Vagina (tissue), 2 donors: ENCODE data around the gene PDE11A. TPM values are rescaled to one million over a fixed set of nuclear protein-coding genes. Genes with fewer than 3 reads are reported as not detected.
"Not testable (repeated sequence)": the region's sequence is repeated elsewhere in the genome, so short reads cannot be mapped to it uniquely, and the experiment has no call there.

Source experiments
- DNase-seq, 2 donors: peaks; one replicate each; pipeline ENCODE4 v3.0.0-alpha.2; 2017; ENCODE audit errors: extremely low spot score in 2 of 2
- H3K27ac ChIP-seq: fragments of 200-600 bp; sonication (generic); one replicate; pipeline ENCODE4 v1.5.1; 2019
- H3K27me3 ChIP-seq: fragments of 200-600 bp; sonication (generic); one replicate; pipeline ENCODE4 v1.5.1; 2019
- H3K36me3 ChIP-seq, 2 donors: fragments of 200-600 bp; sonication (generic); one replicate each; pipeline ENCODE4 v1.5.1; 2017 to 2019
- H3K4me1 ChIP-seq: fragments of 200-600 bp; sonication (generic); one replicate; pipeline ENCODE4 v1.5.1; 2019
- H3K4me3 ChIP-seq, 2 donors: fragments of 200-600 bp; sonication (generic); 1 replicate in 1 of 2; 2 replicates in 1 of 2; pipeline ENCODE4 v1.5.1; 2016 to 2019
- H3K9me3 ChIP-seq: fragments of 200-600 bp; sonication (generic); one replicate; pipeline ENCODE4 v1.5.1; 2019
- POLR2A ChIP-seq, 2 donors: fragments of 450-650 bp; IDR thresholded peaks; one replicate each; pipeline ENCODE4 v1.6.1; 2017; ENCODE audit warnings: antibody characterized with exemption in 2 of 2, mild to moderate bottlenecking in 2 of 2, moderate library complexity in 2 of 2
- POLR2AphosphoS5 ChIP-seq, 2 donors: sonication (generic); formaldehyde crosslinking; IDR thresholded peaks; one replicate each; pipeline ENCODE4 v1.9.0; 2017; ENCODE audit warnings: antibody characterized with exemption in 2 of 2, mild to moderate bottlenecking in 2 of 2, low read depth in 1 of 2; ENCODE audit not compliant: insufficient read depth in 1 of 2
- intact Hi-C: fragments of 100-400 bp; cut with DNase I; formaldehyde crosslinking; loops from one replicate; pipeline ENCODE4 v1.15.1; 2023
- total RNA-seq: library from RNA; depleted of rRNA; stranded (reverse); fragments of >200 nt; gene quantifications from one replicate; pipeline ENCODE4 v1.2.3, GENCODE V29; 2016
- TF ChIP-seq, protein P1 (sequence below), 3 experiments: fragments of 450-650 bp in 2 of 3; fragments of 200-600 bp in 1 of 3; sonication (generic) in 1 of 3; IDR thresholded peaks; one replicate each; pipeline ENCODE4 v1.5.1; 2017 to 2019; ENCODE audit warnings: antibody characterized with exemption in 3 of 3, mild to moderate bottlenecking in 2 of 3, moderate library complexity in 2 of 3

The PDE11A gene
- total RNA-seq, 1 donor from 2014 or later, result 0.25 TPM

DNA sequence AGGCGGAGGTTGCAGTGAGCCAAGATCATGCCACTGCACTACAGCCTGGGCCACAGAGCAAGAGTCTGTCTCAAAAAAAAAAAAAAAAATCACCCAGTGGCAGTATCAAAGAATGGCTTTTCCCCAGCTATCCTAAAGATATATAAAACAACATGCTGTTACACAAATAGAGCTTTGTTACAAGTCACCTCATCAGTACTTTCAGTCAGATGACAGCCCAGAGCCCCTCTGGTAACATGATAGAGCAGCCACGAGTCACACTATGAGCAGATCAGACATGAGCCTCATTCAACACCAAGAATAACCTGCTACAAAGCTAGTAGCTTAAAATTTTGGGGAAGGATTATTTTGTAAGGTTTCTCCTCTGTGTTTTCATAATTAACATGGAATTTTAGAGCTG lies 25.2 kb downstream of the PDE11A start:
- Histone ChIP-seq H3K9me3 (no peaks in the 10 kb centered on the region), H3K4me1 (no peaks in the 10 kb centered on the region), H3K27me3 (no peaks in the 10 kb centered on the region), H3K27ac (no peak overlapping the region), H3K4me3 (no peak overlapping the region), H3K36me3 (no peaks in the 10 kb centered on the region)
- no peak for DNase-seq
- TF ChIP-seq POLR2A (IDR thresholded peaks at IDR 0.05) (no peak), POLR2AphosphoS5 (IDR thresholded peaks at IDR 0.05; ENCODE audit: insufficient read depth in 1 of 2, low read depth in 1 of 2) (no peak)
- TF ChIP-seq, protein P1, sequence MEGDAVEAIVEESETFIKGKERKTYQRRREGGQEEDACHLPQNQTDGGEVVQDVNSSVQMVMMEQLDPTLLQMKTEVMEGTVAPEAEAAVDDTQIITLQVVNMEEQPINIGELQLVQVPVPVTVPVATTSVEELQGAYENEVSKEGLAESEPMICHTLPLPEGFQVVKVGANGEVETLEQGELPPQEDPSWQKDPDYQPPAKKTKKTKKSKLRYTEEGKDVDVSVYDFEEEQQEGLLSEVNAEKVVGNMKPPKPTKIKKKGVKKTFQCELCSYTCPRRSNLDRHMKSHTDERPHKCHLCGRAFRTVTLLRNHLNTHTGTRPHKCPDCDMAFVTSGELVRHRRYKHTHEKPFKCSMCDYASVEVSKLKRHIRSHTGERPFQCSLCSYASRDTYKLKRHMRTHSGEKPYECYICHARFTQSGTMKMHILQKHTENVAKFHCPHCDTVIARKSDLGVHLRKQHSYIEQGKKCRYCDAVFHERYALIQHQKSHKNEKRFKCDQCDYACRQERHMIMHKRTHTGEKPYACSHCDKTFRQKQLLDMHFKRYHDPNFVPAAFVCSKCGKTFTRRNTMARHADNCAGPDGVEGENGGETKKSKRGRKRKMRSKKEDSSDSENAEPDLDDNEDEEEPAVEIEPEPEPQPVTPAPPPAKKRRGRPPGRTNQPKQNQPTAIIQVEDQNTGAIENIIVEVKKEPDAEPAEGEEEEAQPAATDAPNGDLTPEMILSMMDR (IDR thresholded peaks at IDR 0.05), result no peak
- intact Hi-C loops, result no loop called here

DNA sequence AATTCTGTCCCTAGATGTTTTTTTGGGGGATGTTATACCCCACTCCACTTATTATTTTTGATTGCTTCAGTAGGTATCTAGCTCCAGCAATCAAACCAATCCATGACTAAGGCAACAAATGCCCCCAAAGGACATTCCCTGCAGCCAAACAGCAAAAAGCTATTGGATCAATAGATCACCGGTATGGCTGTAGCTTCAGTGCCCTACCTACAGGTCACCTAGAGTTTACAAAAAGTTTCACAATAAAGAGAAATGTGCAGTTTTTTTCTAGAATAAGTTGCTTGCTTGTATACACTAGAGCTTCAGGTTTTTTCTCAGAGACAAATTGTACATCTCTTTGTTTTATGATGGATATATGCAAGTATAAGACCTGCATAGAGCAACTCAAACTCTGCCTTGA lies 27.7 kb downstream of the PDE11A start:
- no peak for DNase-seq
- H3K27me3 ChIP-seq, result no peaks in the 10 kb centered on the region
- no peaks in the 10 kb centered on the region for H3K36me3 ChIP-seq
- intact Hi-C loops, result no loop called here
- H3K9me3 ChIP-seq, result no peaks in the 10 kb centered on the region
- no peak overlapping the region for H3K27ac ChIP-seq
- no peak overlapping the region for H3K4me3 ChIP-seq
- no peaks in the 10 kb centered on the region for H3K4me1 ChIP-seq
- TF ChIP-seq POLR2A (IDR thresholded peaks at IDR 0.05), result no peak
- no peak for TF ChIP-seq POLR2AphosphoS5 (IDR thresholded peaks at IDR 0.05; ENCODE audit: insufficient read depth in 1 of 2, low read depth in 1 of 2)
- TF ChIP-seq, protein P1 (IDR thresholded peaks at IDR 0.05), result no peak

DNA sequence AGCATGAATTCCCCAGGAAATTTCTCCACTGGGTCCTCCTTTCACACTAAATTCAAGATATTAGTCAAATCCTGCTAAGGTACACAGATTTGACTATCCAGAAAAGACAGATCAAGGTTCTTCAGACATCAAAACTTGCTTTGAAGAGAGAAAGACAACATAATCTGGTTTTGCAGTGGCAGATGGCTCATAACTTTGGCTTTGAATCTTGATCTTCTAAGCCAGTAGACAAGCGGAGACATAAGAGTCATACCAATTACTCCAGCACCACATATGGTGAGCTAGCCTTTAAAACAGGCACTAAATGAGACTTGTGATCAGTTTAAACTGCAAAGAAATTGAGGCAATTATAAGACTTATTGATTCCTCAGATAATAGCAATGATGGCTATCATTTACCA lies 29.3 kb downstream of the PDE11A start:
- no peaks in the 10 kb centered on the region for H3K9me3 ChIP-seq
- H3K36me3 ChIP-seq, result no peaks in the 10 kb centered on the region
- intact Hi-C loops, result no loop called here
- no peaks in the 10 kb centered on the region for H3K27me3 ChIP-seq
- no peak overlapping the region for H3K4me3 ChIP-seq
- H3K27ac ChIP-seq, result no peak overlapping the region
- no peak for DNase-seq
- no peak for TF ChIP-seq POLR2A (IDR thresholded peaks at IDR 0.05)
- H3K4me1 ChIP-seq, result no peaks in the 10 kb centered on the region

DNA sequence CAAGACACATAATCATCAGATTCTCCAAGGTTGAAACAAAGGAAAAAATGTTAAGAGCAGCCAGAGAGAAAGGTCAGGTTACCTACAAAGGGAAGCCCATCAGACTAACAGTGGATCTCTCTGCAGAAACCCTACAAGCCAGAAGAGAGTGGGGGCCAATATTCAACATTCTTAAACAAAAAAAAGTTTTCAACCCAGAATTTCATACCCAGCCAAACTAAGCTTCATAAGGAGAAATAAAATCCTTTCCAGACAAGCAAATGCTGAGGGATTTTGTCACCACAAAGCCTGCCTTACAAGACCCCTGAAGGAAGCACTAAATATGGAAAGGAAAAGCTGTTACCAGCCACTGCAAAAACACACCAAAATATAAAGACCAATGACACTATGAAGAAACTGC lies 39.0 kb downstream of the PDE11A start:
- H3K4me3 ChIP-seq, DNase-seq, H3K27me3 ChIP-seq, intact Hi-C loops, H3K36me3 ChIP-seq, H3K4me1 ChIP-seq, H3K27ac ChIP-seq, H3K9me3 ChIP-seq: not testable (repeated sequence)

DNA sequence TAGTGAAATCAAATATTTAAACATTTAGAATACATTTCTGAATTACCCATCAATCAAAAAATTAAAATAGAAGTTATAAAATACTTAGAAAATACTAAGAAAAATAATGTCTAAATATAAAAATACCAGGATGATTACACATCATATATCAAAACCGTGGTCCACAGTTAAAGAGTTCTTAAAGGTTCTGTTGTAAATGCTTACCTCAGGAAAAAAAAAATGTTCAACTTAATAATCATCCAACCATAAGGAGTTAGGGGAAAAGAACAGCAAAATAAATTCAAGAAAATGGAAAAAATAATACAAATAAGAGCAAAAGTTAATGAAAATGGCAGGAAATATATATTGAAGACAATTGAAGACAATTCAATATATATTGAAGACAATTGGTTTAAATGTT lies 43.2 kb downstream of the PDE11A start:
- no peaks in the 10 kb centered on the region for H3K27me3 ChIP-seq
- intact Hi-C loops, result no loop called here
- no peak for DNase-seq
- no peaks in the 10 kb centered on the region for H3K9me3 ChIP-seq
- H3K36me3 ChIP-seq, result no peaks in the 10 kb centered on the region
- H3K27ac ChIP-seq, result no peak overlapping the region
- H3K4me3 ChIP-seq, result no peak overlapping the region
- no peaks in the 10 kb centered on the region for H3K4me1 ChIP-seq
- TF ChIP-seq, protein P1 (IDR thresholded peaks at IDR 0.05), result no peak
- TF ChIP-seq POLR2A (IDR thresholded peaks at IDR 0.05) (no peak), POLR2AphosphoS5 (IDR thresholded peaks at IDR 0.05; ENCODE audit: insufficient read depth in 1 of 2, low read depth in 1 of 2) (no peak)

DNA sequence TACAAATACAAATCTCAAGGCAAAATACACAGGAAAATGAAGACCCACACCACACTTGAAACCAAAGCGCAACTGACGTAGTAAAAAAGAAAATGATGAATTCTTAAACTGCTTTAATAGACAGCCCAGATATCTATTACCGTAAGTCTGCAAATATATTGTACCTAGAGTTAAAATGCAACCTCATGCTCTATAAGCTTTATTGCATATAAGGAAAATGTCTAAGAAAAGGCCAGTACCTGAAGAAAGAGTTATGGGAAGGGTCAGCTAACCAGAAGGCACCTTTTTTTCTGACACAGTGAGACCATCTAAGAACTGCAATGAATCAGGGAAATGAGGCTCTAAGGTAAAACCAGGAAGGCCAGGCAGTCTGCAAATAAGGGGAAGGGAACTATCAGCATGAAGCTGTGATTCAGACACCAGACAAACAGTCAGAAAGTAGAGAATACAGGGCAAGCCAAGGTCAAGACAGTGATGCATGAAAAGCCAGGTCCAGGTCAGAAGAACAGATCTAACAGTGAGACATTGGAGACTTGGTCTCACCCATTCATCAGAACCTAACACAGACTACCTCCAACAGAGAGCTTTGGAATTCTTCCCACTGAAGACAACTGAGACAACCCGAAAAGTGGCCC lies 46.9 kb downstream of the PDE11A start:
- H3K27ac ChIP-seq, result no peak overlapping the region
- no peaks in the 10 kb centered on the region for H3K36me3 ChIP-seq
- DNase-seq, result no peak
- H3K4me3 ChIP-seq, result no peak overlapping the region
- intact Hi-C loops, result no loop called here
- H3K9me3 ChIP-seq, result no peaks in the 10 kb centered on the region
- TF ChIP-seq POLR2AphosphoS5 (IDR thresholded peaks at IDR 0.05; ENCODE audit: insufficient read depth in 1 of 2, low read depth in 1 of 2), result no peak
- TF ChIP-seq POLR2A (IDR thresholded peaks at IDR 0.05), result no peak
- TF ChIP-seq, protein P1 (IDR thresholded peaks at IDR 0.05), result no peak
- no peaks in the 10 kb centered on the region for H3K27me3 ChIP-seq
- no peaks in the 10 kb centered on the region for H3K4me1 ChIP-seq
